ENCODE measurements around the gene PRDM1.

The PRDM1 gene

GRCh38 chr6:106053484-106054205, 32.5 kb upstream of the PRDM1 start:
- Histone ChIP-seq H3K27me3 (replicated peaks; ENCODE audit: control insufficient read depth, insufficient read depth, low read length) (no peaks in the 10 kb centered on the region), H3K4me3 (replicated peaks; ENCODE audit: low read depth, low read length) (no peak overlapping the region), H3K36me3 (ENCODE audit: control insufficient read depth, insufficient read depth, low read length) (no peaks in the 10 kb centered on the region)
- TF ChIP-seq CTCF (IDR thresholded peaks at IDR 0.05; ENCODE audit: insufficient read depth, low read length, poor library complexity, severe bottlenecking) = no peak
- no peak for DNase-seq (ENCODE audit: extremely low read depth, insufficient read length)

- no peak for TF ChIP-seq CTCF (IDR thresholded peaks at IDR 0.05; ENCODE audit: insufficient read depth, low read length, poor library complexity, severe bottlenecking)
- DNase-seq (ENCODE audit: extremely low read depth, insufficient read length) = no peak
- Histone ChIP-seq H3K27me3 (replicated peaks; ENCODE audit: control insufficient read depth, insufficient read depth, low read length) (no peaks in the 10 kb centered on the region), H3K36me3 (ENCODE audit: control insufficient read depth, insufficient read depth, low read length) (no peaks in the 10 kb centered on the region), H3K4me3 (replicated peaks; ENCODE audit: low read depth, low read length) (no peak overlapping the region)
Measured at GRCh38 chr6:106055489-106055888, 30.6 kb upstream of the PRDM1 start.

- Histone ChIP-seq H3K27me3 (replicated peaks; ENCODE audit: control insufficient read depth, insufficient read depth, low read length) (no peaks in the 10 kb centered on the region), H3K4me3 (replicated peaks; ENCODE audit: low read depth, low read length) (no peak overlapping the region), H3K36me3 (ENCODE audit: control insufficient read depth, insufficient read depth, low read length) (no peaks in the 10 kb centered on the region)
- DNase-seq (ENCODE audit: extremely low read depth, insufficient read length) = no peak
- TF ChIP-seq CTCF (IDR thresholded peaks at IDR 0.05; ENCODE audit: insufficient read depth, low read length, poor library complexity, severe bottlenecking) = no peak
Measured at GRCh38 chr6:106056060-106056745, 29.9 kb upstream of the PRDM1 start.

- no peak for DNase-seq (ENCODE audit: extremely low read depth, insufficient read length)
- Histone ChIP-seq H3K4me3 (replicated peaks; ENCODE audit: low read depth, low read length) (no peak overlapping the region), H3K27me3 (replicated peaks; ENCODE audit: control insufficient read depth, insufficient read depth, low read length) (no peaks in the 10 kb centered on the region), H3K36me3 (ENCODE audit: control insufficient read depth, insufficient read depth, low read length) (no peaks in the 10 kb centered on the region)
- no peak for TF ChIP-seq CTCF (IDR thresholded peaks at IDR 0.05; ENCODE audit: insufficient read depth, low read length, poor library complexity, severe bottlenecking)
Measured at GRCh38 chr6:106056746-106057390, 29.3 kb upstream of the PRDM1 start.

GRCh38 chr6:106059331-106059730, 26.8 kb upstream of the PRDM1 start:
- Histone ChIP-seq H3K36me3 (ENCODE audit: control insufficient read depth, insufficient read depth, low read length) (no peaks in the 10 kb centered on the region), H3K4me3 (replicated peaks; ENCODE audit: low read depth, low read length) (no peak overlapping the region), H3K27me3 (replicated peaks; ENCODE audit: control insufficient read depth, insufficient read depth, low read length) (no peaks in the 10 kb centered on the region)
- no peak for TF ChIP-seq CTCF (IDR thresholded peaks at IDR 0.05; ENCODE audit: insufficient read depth, low read length, poor library complexity, severe bottlenecking)
- DNase-seq (ENCODE audit: extremely low read depth, insufficient read length) = no peak
